BE2C (cell line): ENCODE measurements around the gene CCER1.

Source experiments
- DNase-seq: peaks from one replicate; pipeline ENCODE4 v3.0.0-alpha.2; 2020
- H3K27me3 ChIP-seq: fragments of 250-450 bp; sonication (Bioruptor Pico); 2 replicates; pipeline ENCODE4 v1.5.1; 2020; ENCODE audit warnings: mild to moderate bottlenecking
- H3K36me3 ChIP-seq: fragments of 250-450 bp; sonication (Bioruptor Pico); 2 replicates; pipeline ENCODE4 v1.5.1; 2020; ENCODE audit warnings: mild to moderate bottlenecking
- H3K4me1 ChIP-seq: fragments of 250-450 bp; sonication (Bioruptor Pico); 2 replicates; pipeline ENCODE4 v1.5.1; 2020
- H3K4me3 ChIP-seq: 2 replicates; pipeline ENCODE4 v1.5.1; 2011; ENCODE audit warnings: low read depth, low read length
- H3K9me3 ChIP-seq: fragments of 250-450 bp; sonication (Bioruptor Pico); 2 replicates; pipeline ENCODE4 v1.5.1; 2020
- CTCF ChIP-seq: IDR thresholded peaks from 2 replicates; pipeline ENCODE4 v1.5.1; 2012; ENCODE audit warnings: mild to moderate bottlenecking, low read depth, low read length

CCER1 gene

GRCh38 chr12:90974286-90974685 is 19.3 kb upstream of the CCER1 start:
- 0 out of 2 replicates have a peak, but pooled peaks cover 3% of the 10 kb centered on the region for H3K4me1 ChIP-seq
- no peaks in the 10 kb centered on the region for H3K27me3 ChIP-seq
- no peaks in the 10 kb centered on the region for H3K36me3 ChIP-seq
- DNase-seq = no peak
- no peak overlapping the region for H3K4me3 ChIP-seq
- no peak for TF ChIP-seq CTCF
- H3K9me3 ChIP-seq = no peaks in the 10 kb centered on the region

GRCh38 chr12:90972226-90972625 is 17.2 kb upstream of the CCER1 start:
- Histone ChIP-seq H3K27me3 (no peaks in the 10 kb centered on the region), H3K36me3 (no peaks in the 10 kb centered on the region), H3K4me3 (no peak overlapping the region), H3K9me3 (no peaks in the 10 kb centered on the region), H3K4me1 (no peaks in the 10 kb centered on the region)
- no peak for TF ChIP-seq CTCF
- no peak for DNase-seq

GRCh38 chr12:90970911-90971310 is 15.9 kb upstream of the CCER1 start:
- no peak for TF ChIP-seq CTCF
- DNase-seq = no peak
- H3K36me3 ChIP-seq = no peaks in the 10 kb centered on the region
- H3K4me3 ChIP-seq = no peak overlapping the region
- H3K27me3 ChIP-seq = no peaks in the 10 kb centered on the region
- no peaks in the 10 kb centered on the region for H3K4me1 ChIP-seq
- H3K9me3 ChIP-seq = no peaks in the 10 kb centered on the region

GRCh38 chr12:90970471-90970870 is 15.5 kb upstream of the CCER1 start:
- Histone ChIP-seq H3K9me3 (no peaks in the 10 kb centered on the region), H3K36me3 (no peaks in the 10 kb centered on the region), H3K4me3 (no peak overlapping the region), H3K4me1 (no peaks in the 10 kb centered on the region), H3K27me3 (no peaks in the 10 kb centered on the region)
- no peak for TF ChIP-seq CTCF
- no peak for DNase-seq

- no peak for TF ChIP-seq CTCF
- no peaks in the 10 kb centered on the region for H3K36me3 ChIP-seq
- no peaks in the 10 kb centered on the region for H3K9me3 ChIP-seq
- H3K27me3 ChIP-seq = no peaks in the 10 kb centered on the region
- DNase-seq = no peak
- H3K4me1 ChIP-seq = no peaks in the 10 kb centered on the region
- H3K4me3 ChIP-seq = no peak overlapping the region
Observed at GRCh38 chr12:90969851-90970250, 14.9 kb upstream of the CCER1 start.

GRCh38 chr12:90969346-90969745 is 14.4 kb upstream of the CCER1 start:
- DNase-seq = no peak
- H3K36me3 ChIP-seq = no peaks in the 10 kb centered on the region
- TF ChIP-seq CTCF = no peak
- no peak overlapping the region for H3K4me3 ChIP-seq
- H3K27me3 ChIP-seq = no peaks in the 10 kb centered on the region
- no peaks in the 10 kb centered on the region for H3K9me3 ChIP-seq
- no peaks in the 10 kb centered on the region for H3K4me1 ChIP-seq
